ENCODE measurements around the gene ABCB7.

ABCB7 gene

DNA sequence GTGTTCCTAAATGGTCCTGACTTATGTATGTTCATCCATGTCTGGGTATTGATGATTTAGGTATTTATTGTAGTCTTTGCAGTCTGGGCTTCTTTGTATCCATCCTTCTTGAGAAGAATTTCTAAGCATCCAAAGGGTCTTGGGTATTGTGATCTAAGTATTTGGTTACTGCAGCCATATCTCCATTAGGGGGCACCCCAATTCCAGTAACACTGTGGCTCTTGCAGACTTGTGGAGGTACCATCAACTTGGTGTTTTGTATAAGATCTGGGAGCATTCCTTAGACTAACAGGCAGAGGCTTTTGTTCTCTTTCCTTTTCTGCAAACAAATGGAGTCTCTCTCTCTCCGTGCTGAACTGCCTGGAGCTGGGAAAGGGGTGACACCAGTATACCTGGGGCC, 117.2 kb downstream of the ABCB7 start:
- H3K27ac ChIP-seq (ENCODE audit: low read depth, low read length, poor library complexity, severe bottlenecking), result no peak overlapping the region
- H3F3A ChIP-seq (ENCODE audit: insufficient read depth, low read length), result no peaks in the 10 kb centered on the region
- no peak overlapping the region for H2AFZ ChIP-seq (ENCODE audit: low read length)
- TF ChIP-seq CTCF (IDR thresholded peaks at IDR 0.05; ENCODE audit: low read length), result peak; percentile 49; the same call in 1 of the 2 replicates
- no peak for TF ChIP-seq EZH2 (IDR thresholded peaks at IDR 0.05; ENCODE audit: borderline replicate concordance, low read length)
- H3K4me3 ChIP-seq (ENCODE audit: low read depth, low read length, poor library complexity, severe bottlenecking), result no peak overlapping the region
- no peaks in the 10 kb centered on the region for H3K9me3 ChIP-seq (ENCODE audit: low read length)
- H3K9me2 ChIP-seq (ENCODE audit: low read depth, low read length), result no peaks in the 10 kb centered on the region
- H4K20me1 ChIP-seq (ENCODE audit: insufficient read depth, low read length), result no peaks in the 10 kb centered on the region
- no peaks in the 10 kb centered on the region for H3K79me2 ChIP-seq (ENCODE audit: insufficient read depth, low read length)
- H3K27me3 ChIP-seq (ENCODE audit: insufficient read depth, low read length), result no peaks in the 10 kb centered on the region
- no peaks in the 10 kb centered on the region for H3K4me1 ChIP-seq (ENCODE audit: insufficient read depth, low read length, severe bottlenecking)
- no peaks in the 10 kb centered on the region for H3K36me3 ChIP-seq (ENCODE audit: insufficient read depth, low read length)
- H3K4me2 ChIP-seq (ENCODE audit: low read length), result no peak overlapping the region
- no peak overlapping the region for H3K9ac ChIP-seq (ENCODE audit: low read length)
